Measurements from ENCODE around the gene TRIM13.
"Not testable (repeated sequence)": the region's sequence is repeated elsewhere in the genome, so short reads cannot be mapped to it uniquely, and the experiment has no call there.

Gene TRIM13

GRCh38 chr13:49998714-49999624, 2.1 kb downstream of the TRIM13 start:
- DNase-seq: no peak

DNA sequence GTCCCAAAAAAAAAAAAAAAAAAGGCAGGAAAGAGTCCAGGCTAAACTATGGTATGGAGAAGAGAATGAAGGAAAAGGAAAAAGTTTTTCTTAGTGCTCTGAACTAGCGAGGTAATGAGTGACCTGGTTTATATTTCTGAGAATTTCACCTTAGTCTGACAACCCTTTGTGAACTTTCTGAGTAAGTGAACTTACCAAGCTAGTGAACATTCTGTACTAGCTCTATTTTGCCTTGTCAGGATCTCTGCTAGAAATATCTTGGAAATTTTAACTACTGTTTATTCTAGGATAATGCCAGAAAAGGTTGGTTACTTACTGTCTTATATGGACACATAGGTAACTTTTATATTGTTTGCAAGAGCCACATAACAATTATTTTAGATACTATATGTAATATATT, 4.4 kb downstream of the TRIM13 start:
- no peak for DNase-seq

DNA sequence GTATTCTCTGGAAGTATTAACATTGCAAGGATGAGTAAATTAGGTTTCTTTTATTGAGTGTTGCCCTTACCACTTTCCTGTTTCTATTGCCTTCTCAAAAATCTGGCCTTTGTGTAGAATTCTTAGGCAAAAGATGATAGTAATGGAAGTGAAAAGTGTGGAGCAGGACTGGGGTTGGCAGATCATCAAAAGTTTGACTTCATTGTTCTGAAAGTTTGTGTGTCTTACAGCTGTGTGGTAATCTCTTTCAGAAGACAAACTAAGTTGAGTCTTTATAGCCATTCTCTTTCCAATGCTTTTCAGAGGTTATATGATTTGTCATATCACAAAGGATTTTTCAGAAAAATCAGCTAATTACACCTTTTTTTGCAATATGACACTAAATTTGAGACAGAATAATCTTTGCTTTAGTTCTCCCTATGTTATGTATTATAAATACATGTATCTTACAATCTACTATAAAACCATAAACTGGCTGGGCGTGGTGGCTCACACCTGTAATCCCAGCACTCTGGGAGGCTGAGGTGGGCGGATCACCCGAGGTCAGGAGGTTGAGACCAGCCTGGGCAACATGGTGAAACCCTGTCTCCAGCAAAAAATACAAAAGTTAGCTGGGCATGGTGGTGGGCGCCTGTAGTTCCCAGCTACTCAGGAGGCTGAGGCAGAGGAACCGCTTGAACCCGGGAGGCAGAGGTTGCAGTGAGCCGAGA, 9.7 kb downstream of the TRIM13 start:
- no peak for DNase-seq

DNA sequence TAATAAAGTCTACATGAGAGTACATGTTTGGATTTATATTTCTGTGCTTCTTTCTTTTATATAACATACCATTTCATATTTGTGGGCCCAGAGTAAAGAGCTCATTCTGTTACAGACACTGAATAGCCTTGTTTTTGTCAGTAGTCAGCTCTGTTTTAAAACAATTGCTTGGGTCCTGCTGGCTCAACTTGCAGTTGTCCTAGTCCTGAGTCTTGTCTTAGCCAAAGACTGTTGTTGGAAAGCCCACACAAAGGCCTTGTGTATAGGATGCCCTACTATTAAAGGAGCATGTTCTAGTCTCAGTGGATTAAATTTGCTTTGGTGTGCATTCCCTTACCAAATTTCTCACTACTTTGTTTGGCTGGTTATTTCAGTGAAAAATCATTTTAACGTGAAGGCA, 14.6 kb downstream of the TRIM13 start:
- DNase-seq: no peak

GRCh38 chr13:50012396-50013169, 15.7 kb downstream of the TRIM13 start:
- DNase-seq: no peak

GRCh38 chr13:50014386-50014785, 17.5 kb downstream of the TRIM13 start:
- DNase-seq: no peak

DNA sequence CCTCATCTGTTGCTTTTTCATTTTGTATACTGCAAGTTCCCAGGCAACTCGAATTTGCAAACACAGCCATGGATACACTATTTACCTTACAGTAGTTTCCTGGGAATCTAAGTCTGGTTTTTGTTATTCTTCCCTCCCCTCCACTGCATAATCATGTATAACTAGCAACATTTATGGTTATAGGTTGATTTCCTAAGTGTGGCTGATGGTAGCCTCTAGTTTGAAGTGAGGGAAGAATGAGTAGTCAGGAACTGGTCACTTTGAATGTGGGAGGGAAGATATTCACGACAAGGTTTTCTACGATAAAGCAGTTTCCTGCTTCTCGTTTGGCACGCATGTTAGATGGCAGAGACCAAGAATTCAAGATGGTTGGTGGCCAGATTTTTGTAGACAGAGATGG, 18.4 kb downstream of the TRIM13 start, which contains the start of gene KCNRG:
Gene KCNRG (plus strand): TSS at position 187 of the 400 bp plus-strand sequence. CDS start 50 bp downstream, at position 237.
- no peak for DNase-seq

DNA sequence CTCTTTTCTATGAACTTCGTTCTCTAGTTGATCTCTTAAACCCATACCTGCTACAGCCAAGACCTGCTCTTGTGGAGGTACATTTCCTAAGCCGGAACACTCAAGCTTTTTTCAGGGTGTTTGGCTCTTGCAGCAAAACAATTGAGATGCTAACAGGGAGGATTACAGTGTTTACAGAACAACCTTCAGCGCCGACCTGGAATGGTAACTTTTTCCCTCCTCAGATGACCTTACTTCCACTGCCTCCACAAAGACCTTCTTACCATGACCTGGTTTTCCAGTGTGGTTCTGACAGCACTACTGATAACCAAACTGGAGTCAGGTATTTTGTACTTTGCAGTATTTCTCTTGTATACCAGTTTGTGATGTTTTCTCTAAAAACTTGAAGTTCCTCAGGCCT, 18.9 kb downstream of the TRIM13 start:
- DNase-seq: no peak

GRCh38 chr13:50016444-50016843, 19.6 kb downstream of the TRIM13 start:
- peak; percentile 43 for DNase-seq

DNA sequence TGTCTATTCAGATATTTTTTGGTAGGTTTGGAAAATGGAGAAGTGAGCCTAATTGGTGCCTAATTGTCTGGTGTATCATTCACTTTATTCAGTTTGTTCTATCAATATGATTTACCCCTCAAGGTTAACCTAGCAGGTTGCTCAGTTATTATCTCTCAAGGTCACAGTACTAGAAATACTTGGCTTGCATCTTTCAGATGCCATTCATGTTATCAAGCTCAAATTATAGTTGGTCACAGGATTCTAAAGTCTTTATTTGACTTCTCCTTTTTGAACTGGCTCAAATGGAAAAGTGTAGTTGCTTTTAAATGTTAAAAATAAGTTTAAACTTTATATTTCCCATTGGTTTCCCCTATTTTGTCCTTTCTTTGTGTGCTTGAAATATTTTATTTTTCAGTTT, 21.0 kb downstream of the TRIM13 start:
- DNase-seq: no peak

DNA sequence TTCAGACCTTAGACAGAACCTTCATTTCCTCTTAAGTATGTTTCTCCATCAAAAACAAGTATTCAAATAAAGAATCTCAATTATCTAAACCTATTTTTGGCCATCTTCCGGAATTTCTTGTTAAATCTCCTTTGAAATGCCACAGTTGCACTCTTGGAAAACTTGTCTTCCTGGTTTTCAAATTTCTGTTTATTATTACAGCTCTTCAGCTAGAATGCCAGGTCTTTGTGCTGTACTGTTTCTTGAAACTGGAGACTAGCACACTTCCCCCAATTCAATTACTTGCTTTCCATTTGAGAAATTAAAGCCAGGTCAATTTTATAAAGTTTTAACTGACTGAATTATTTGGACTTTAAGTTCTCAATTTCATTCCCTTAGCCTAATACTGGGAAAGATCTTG, 28.6 kb downstream of the TRIM13 start:
- no peak for DNase-seq

- DNase-seq: no peak
These were observed 30.1 kb downstream of the TRIM13 start for GRCh38 chr13:50026788-50027473.

DNA sequence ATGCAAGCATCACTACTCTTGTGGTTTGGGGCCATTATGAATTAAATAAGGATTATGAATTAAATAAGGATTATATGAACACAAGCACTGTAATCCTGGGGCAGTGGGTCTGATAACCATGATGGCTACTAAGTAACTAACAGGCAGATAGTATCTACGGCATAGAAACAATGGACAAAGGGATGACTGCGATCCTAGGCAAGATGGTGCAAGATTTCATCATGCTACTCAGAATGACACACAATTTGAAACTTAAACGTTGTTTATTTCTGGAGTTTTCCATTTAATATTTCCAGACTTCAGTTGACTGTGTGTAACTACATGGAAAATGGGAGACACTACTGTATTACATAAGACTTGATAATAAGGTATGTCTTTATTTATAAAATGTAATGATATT, 33.5 kb downstream of the TRIM13 start:
- DNase-seq: peak; percentile 28

GRCh38 chr13:50033725-50034124, 36.9 kb downstream of the TRIM13 start:
- DNase-seq: peak; percentile 18

DNA sequence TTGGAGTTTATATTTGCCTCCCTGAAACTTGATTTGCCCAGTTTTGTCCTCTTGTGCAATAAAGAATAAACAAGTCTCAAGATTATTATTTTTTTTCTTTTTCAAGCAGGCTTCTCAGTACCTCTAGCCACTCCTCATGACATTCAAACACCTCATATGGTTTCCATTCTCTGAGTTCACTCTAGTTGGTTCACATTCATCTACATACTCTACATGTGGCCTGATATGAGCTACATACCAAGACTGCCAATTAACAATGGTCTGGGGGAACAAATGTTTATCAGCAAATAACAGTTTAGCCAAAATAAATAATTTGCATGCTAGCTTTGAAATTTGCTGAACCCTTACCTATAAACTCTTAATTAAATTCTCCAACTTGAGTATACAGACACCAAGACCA, 40.9 kb downstream of the TRIM13 start:
- no peak for DNase-seq

GRCh38 chr13:50038266-50038665, 41.4 kb downstream of the TRIM13 start:
- DNase-seq: no peak

GRCh38 chr13:50052478-50052877, 55.6 kb downstream of the TRIM13 start:
- DNase-seq: no peak

DNA sequence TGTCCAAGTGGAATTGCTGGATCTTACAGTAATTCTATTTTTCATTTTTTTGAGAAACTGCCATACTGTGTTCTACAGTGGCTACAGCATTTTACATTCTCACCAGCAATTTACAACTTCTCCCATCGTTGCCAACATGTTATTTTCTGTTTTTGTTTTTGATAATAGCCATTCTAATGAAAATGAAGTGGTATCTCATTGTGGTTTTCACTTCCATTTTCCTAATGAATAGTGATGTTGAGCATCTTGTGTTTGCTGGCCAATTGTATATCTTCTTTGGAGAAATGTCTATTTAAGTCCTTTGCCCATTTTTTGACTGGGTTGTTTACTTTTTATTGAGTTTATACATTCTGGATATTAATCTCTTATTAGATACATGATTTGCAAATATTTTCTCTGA, 57.0 kb downstream of the TRIM13 start:
- DNase-seq: no peak

- DNase-seq: no peak
These were observed 58.6 kb downstream of the TRIM13 start for GRCh38 chr13:50055454-50055853.

DNA sequence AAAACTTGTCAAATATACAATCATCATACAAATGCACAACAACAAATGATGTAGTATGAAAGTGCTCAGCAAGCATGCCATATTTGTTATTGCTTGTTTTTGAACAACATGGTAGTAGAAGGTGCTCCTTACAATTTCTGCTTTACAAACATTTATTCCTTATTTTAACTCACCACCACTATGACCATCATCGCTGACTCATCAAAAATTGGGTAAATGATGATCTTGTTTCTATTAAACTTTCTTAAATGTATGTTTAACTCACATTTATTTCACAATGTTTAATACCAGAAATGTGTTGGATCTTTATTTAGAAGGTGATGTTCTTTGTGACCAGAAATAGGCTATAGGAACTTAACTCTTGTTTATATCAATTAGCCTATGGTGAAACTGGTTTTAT, 63.9 kb downstream of the TRIM13 start:
- no peak for DNase-seq

DNA sequence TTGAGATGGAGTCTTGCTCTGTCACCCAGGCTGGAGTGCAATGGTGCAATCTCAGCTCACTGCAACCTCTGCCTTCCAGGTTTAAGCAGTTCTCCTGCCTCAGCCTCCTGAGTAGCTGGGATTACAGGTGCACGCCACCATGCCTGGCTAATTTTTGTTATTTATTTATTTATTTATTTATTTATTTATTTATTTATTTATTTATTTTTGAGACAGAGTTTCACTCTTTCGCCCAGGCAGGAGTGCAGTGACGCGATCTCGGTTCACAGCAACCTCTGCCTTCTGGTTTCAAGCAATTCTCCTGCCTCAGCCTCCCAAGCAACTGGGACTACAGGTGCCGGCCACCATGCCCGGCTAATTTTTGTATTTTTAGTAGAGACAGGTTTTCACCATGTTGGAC, 65.5 kb downstream of the TRIM13 start:
- DNase-seq: not testable (repeated sequence)

GRCh38 chr13:50065712-50066111, 68.9 kb downstream of the TRIM13 start:
- DNase-seq: no peak
